T-helper 2 cell (primary cell): ENCODE measurements around the gene CAMK2D.

ENCODE experiments used
- DNase-seq, 5 experiments: peaks; one replicate each; pipeline versions ENCODE4 v3.0.0 to v3.0.0-alpha.2; 2012 to 2022

CAMK2D gene

DNA sequence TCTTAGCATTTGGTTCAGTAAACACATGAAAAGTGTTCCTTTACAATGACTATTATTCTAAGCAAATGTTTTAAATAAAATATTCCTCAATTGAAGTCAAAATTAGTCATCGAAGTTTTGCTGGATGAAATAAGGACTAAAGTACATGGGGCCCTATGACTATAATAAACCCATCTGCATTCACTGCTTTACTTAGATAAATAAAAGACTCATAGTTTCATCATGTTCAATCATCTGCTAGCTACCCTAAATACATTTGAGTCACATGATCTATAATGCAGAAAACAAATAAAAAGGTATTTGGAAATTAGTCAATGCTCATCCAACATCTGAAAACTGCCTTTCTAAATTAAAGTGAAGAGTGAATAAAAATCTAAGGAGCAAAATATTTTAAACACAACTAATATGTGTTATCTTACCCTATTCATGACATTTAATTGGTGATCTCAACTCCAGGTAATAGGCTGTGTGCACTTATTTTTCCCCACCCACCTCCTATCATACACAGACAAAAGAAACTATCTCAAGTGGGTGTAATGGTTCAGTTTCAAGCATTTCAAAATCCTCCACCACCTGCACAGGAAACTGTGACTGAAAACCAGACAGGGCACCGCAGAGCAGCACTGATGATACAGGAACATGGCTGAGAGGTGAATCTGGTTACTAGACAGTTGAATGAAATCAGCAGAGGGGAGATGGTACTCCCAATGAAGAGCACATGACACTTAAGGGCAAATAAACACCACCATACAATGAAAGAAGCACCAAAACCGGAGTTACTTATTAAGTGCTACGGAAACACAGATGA, 78.6 kb downstream of the CAMK2D start:
- DNase-seq = peak in 4 of 5 experiments; percentile 41 to 96 (median 58)

DNA sequence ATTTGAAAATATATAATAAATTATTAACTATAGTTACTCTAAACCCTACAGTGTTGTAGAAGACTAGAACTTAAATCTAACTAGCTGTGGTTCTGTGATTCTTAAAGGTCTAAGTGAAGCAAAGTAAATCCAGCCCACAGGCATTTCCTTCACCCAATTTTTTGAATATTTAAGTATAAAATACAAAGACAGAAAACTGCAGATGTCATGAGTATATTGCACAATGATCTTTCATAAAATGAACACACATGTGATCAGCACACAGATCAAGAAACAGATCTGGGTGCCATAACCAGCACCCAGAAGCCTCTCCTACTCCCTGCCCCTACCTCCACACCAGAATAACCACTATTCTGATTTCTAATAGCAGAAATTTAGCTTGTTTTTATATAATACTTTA, 82.9 kb downstream of the CAMK2D start:
- DNase-seq = no peak

DNA sequence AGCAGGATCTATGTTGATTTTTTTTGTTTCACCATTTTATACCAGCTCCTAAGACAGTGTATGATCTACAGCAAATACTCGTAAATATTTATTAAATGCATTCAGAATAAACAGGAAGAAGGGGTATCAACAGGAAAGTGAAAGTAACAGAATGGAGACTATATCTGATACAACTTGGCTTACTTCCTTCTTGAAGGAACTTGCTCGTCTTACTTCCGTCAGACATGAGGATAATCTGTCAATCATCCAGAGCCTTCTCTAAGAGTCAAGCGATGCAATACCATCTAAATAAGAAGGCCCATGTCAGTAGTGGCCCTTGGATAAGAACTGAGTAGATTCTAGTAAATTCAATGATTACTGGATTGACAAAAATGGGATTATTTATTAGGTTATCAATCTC, 84.2 kb downstream of the CAMK2D start:
- DNase-seq = peak in 2 of 5 experiments; percentile 22 to 51

DNA sequence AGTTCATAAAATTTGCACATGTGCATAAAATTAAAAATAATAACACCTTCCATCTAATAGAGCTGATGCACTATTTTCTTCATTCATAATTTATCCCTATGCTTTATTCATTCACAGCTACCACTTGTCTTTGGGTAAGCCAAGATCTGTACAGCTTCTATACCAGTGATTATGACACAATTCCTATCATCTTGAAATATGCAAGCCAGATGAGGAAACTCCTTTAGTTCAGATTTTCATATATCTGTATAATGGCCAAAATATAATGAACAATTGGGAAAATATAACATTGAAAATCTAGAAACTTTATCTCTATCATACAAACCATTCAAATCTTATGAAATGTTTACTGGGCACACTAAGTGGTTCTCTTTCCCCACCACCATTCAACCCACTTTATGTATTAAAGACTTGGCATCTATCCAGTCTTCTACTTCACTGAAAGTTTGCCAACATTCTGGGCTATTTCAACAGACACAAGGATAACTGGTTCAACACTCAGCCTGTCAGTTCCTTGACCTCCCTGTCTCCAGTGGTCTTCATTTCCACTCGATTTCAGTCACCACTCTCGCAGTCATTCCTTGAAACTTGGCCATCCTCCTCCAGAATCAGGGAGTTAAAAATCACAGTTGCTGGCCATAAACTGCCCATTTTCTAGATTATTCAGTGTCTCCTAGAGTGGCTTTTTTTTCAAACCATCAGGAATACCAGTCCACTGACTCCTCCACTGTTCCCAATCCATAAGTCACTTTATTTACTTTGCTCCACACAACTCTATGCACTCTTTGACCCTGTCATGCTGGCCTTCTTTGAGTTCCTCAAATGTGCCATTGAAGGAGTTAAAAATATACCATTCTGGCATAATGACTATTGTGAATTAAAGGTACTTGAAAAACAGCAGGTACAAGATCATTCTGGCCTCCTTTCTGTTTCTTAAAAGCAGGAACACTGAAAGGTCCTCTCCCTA, 85.5 kb downstream of the CAMK2D start:
- DNase-seq = no peak

DNA sequence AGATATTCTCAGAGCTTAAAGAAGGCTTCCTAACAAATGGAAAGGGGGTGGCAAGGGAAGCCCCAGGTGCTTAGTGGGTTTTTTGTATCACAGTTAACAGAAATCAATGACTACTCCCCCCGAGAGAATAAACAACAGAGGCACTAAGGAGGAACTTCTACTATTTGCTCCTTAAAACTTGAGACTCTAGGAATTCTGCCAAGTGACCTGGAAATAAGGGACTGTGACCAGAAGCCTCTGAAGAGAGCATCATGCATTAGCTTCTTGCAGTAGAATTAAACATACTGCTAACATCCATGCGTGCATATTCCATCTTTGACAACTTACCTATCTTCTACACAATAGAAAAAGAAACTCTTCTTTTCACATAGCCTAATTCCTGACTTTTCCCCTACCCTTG, 86.8 kb downstream of the CAMK2D start:
- DNase-seq = no peak

DNA sequence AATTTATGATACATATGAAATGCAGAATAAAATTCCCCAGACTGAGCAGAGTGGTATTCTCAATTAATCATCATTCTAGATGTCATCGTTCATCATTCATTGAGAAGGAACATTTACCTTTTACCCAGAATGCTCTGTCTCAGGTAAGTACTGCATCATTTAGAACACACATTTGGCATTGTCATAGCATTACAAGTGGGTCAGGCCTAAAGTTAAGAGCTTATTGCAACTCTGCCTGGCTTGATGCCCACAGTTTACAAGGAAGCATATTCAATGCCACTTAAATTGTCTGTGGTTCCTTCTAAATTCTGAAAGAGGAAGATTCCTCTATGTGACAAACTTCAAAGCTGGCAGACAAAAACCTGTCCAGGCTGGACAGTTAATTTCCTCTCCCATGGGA, 87.3 kb downstream of the CAMK2D start:
- no peak for DNase-seq

DNA sequence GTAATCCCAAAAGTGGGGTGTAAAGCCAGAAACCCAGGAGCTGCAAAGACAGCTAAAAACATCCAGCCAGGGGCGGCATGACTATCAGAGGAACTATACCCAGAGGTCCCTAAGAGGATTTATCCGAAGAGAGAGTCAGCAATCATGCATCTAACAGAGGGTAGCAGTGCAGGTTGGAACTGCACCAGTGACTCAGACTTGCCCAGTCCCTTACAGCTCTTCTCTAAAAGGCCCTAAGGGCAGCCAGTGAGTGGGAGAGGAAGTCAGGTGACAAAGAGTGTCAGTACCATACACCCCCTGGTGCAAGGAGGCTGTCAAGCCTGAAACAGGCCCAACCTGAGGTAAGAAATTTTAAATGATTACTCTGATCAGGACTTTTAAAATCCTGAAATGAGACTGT, 88.1 kb downstream of the CAMK2D start:
- DNase-seq = peak in 1 of 5 experiments; percentile 52

DNA sequence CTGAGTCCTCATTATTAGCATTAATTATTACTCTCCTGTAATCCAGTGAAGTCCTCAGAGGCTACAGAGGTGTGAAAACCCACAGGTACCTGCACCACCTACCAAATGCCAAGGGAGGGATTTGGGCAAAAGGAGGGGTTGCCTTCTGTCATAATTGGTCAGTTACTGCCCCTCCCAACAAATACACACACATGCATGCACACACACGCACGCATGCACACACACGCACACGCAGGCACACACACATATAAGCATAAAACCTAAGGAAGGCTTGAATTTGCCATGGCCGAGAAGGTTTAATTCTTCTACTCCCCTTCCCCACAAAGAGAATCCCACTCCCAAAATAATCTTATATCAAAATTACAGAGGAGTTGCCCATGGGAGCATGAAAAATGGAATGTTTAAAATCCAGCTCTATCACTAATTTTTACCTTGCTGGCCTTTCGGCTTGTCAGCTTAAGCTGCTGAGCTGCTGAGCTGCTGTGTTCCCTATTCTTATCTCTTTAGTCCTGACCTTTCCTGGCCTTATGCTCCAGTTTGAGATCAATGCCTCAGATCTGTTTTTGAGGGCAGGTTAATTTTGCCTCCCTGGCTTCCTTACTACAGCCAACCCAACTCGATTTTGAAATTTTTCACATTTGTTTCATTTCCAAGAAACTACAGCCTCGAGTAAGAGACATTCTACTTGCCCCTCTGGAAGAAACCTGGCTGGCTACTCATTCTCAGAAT, 95.0 kb downstream of the CAMK2D start:
- no peak for DNase-seq

DNA sequence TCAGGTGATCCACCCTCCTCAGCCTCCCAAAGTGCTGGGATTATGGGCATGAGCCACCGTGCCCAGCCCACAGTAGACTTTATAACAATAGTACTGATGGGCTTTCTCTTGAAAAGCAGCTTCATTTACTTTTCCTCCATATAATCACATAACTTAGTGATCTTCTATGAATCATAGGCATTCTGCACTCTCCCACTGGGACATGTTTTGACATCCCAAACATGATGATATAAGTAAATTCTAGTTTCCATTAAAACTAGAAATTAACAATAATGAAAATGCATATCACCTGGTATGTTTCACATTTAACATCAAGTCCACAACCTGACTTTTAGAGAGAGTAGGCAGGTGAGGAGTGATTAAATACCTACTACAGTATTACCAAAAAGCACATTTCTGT, 96.5 kb downstream of the CAMK2D start:
- DNase-seq = no peak

DNA sequence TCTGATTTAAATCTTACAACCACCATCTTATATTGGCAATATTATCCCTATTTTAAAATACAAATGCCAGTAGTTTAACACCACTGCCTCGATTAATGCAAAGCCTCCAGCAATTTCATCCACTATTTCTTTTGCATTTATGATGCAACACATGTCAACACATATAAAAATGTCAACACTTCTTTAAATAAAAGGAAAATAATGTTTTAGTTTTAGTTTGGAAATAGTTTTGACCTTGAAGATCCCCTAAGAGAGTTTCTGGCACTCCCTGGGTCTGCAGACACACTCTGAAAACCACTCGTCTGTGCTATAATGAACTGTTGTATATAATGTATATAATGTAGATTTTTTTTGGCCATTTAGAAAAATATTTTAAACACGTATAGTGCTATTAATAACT, 99.0 kb downstream of the CAMK2D start:
- DNase-seq = no peak

DNA sequence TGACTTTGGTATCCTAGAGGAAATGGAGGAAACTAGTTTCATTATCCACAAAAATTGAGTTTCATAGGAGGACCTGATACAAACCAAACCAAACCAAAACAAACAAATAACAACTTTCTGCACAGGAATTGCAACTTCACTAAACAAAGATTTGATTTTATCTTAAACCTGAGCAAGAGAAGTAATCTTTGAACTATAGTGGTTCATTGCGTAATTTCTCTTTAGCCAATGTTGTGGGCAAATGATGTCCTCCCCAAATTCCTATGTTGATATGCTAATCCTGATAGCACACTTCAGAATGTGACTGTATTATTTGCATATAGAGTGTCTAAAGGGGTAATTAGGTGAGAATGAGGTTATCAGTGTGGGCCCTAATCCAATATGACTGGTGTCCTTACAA, 102.4 kb downstream of the CAMK2D start:
- no peak for DNase-seq

DNA sequence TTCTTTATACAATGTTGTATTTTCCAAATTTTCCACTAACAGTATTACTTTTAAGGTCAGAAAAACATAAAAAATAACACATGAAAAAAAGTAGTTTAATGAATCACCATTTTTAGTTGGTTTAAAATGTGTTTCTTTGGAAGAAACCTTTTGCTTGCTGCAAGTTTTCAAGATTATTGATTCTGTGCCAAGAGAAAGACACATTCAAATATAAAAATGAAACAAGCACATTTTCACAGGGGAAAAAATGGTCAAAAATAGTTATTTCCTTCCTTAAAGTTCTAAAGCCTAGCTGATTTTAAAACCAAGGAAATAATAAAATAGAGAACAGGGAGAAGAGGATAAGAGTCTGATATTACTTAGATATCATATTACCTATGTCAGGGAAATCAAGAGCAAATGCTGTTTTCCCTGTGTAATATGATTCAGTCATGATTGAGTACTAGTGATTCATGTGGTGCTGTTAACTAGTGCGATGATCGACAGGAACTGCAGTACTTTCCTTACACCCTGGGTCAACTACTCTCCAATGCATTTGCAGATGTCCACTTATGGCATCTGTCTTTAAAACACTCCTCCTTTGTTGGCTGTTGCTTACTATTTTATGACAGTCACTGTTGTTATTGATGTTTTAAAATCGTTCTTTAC, 103.8 kb downstream of the CAMK2D start:
- no peak for DNase-seq

DNA sequence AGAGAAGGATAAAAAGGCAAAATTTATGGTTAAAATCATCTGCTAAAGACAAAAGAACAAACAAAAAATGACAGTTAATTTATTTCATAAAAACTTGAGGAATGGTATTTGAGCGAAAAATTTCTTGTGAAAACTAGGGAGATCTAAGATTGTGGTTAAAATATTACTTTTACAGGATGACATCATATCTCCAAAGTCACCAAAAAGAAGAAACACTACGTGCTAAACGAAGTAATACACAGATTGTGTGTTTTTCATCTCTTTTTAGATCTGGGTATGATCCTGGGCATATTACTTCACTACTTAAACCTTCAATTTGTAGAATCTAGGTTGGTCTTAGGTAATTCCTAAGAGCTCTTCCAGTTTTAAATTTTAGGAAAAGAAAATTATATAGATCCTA, 107.7 kb downstream of the CAMK2D start:
- DNase-seq = no peak

DNA sequence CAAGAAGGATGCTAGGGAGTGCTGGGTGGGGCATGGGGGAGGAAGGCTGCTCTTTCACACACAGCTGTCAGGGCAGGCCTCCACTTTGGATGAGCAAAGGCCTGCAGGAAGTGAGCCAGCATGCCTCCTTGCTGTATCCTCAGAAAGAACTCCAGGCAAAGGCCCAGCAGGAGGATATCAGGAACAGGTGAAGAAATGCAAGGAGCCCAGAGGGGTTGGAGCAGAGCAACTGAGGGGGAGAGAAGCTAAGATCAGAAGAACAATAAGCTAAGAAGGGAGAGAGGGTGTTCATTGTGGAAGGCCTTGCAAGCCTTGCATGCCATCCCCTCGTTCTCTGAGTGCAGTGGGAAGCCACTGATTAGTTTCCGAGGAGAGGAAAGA, 115.1 kb downstream of the CAMK2D start:
- DNase-seq = no peak

DNA sequence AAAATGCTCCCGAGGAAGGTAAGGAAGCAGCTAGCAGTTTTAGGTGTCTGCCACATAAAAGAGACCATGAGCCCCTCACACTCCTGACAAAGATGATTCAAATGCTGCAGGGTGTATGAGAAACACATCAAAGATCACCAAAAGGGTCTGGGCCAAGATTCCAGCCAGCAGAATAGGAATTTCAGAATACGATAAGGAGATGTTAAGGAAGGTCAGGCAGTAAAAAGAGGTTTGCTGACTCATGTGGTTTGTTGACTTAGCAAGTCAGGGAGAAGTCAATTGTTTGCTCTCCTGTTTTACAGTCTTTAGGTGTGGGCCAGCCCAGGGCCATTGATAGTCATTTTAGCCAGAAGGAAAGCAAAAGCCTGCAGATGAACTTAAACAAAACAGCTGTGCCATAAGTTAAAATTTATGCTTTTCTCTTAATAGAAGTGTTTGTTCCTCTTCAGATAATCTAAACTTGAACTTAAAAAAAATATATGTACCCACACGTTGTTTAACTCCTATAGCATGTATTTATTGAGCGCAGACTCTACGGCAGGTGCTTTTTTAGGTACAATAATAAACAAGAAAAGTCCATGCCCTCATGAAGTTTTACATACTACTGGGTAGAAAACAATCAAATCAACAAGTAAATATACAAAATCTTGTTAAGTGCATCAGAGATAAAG, 115.6 kb downstream of the CAMK2D start:
- no peak for DNase-seq

DNA sequence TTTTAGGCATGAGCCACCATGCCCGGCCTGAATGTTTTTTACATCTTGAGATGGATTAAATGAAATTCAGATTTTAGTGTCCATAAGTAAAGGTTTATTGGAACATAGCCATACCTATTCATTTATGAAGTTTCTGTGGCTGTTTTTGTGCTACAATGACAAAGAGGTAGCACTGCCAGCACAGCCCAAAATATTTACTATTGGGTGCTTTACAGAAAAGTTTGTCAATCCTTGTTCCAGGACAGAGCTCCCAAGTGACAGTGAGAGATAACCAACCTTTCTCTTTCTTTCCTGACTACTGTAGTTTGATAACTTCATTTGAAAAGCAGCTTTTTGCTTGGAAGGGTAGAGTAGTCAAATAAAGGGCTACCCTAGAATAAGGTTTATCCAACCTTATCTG, 116.2 kb downstream of the CAMK2D start:
- DNase-seq = no peak

DNA sequence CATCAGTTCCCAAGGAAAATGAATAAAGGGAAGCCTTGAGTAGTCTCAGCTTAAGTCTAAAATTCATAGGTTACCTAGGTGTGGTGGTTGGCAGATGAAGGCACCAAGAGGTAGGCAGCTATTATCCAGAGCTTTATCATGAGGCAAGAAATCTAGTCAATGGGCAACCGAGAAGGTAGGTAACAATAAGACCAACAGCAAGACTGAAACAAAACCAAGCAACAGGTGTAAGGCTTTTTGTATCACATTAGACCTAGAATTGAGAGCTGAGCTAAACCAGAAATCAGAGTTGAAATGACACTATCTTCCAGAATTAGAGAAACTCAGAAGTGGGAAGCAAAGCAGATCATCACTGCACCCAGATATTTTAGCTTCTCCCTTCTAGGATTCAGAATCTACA, 117.1 kb downstream of the CAMK2D start:
- DNase-seq = no peak

DNA sequence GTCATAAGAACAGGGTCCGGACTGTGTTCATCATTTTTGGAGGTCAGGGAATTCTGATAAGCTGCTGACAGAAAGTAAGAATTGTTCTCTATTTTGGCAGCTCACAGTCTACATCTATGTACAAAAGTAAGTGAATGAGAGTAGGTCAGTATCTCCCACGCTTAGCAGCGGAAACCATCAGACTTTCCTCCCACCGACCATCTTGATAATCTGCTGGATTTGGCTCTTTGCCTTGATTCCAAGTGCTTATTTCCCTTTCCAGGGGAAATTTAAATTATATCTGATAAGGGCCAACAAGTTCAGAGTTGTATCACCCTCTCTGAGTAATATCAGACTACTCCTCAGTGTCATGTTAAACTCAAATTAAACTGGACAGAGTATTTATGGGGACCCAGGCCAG, 118.0 kb downstream of the CAMK2D start:
- DNase-seq = no peak

DNA sequence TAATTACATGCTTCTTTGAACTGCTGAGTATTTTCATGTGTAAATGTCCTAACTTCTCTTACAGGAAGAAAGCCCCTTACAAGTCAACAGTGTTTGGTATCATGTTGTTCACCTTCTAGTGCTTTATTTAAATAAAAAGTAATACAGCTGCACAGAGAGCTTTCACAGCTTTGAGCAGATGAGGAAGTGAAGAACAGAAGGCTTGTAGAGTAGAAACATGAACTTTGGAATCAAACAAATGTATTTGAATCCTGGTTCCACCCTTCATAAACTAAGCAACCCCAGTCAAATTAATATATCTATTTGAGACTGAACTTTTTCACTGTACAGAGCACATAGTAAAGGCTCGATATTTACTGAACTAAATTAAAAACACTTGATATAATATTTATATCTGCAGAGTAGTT, 120.5 kb downstream of the CAMK2D start:
- no peak for DNase-seq

DNA sequence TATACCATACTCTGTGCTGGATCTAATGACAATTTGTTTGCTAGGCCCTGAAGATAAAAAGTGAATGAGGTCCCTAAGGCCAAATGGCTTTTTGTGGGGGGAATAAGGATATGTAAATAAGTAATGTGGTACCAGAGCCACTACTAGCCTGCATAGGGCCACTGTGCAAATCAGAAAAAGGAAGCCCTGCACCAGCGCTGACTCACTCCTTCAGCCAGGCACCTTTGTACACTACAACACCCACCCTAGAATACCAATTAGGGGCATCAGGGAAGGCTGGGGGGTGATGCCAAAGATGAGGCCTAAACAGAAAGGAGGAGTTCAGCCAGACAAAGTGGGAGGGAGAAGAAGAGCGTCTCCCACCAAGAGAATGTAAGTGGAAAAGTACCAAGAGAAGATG, 122.2 kb downstream of the CAMK2D start:
- no peak for DNase-seq

DNA sequence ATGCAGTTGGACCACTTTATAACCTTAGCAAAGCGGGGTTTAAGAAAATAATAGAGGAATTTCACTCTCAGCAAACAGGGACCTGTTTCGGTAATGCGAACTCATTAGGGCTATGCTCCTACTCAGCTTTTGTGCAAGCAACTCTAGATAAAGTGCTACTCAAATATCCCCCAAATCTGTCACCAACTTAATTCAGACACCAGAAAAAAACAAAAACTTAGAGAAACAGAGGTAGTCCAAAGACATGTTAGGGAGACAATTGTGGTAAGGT, 123.0 kb downstream of the CAMK2D start:
- DNase-seq = no peak

DNA sequence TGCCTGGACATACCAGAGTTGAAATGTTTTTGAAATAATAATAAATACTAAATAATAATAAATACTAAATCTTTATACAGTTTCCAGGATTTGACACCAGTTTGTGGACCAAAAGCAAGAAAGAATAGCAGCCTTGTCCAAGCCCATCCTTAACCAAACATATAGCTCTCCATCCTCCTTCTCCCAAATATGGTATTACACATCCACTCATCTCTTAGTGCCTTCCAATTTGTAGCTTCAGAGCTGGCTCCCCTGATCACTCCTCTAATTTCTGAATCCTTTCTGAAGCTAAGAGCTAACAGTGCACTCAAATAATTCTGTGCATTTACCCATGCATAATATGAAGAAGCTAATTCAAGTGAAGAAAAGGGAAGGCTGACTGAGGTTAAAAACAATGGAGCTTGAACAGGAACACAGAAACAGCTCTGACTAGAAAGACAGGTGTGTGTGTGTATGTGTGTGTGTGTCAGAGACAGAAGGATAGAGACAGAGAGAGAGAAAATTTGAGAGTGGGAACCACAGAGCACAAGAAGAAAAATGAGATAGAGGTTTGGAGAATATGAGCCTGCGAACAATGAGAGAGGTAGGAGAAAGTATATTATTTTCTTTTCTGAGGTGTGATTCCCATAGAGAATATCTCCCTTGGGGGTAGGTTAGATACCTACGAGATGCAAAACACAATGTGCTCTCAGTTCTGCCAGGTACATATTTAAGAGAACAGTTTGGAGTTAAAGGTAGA, 123.5 kb downstream of the CAMK2D start:
- no peak for DNase-seq
